ENCODE measurements around the gene RTEL1.

The RTEL1 gene

GRCh38 chr20:63731410-63731809, 73.3 kb downstream of the RTEL1 start:
- no peak for DNase-seq (ENCODE audit: low spot score)

GRCh38 chr20:63732118-63733095, 74.3 kb downstream of the RTEL1 start:
- DNase-seq (ENCODE audit: low spot score), result no peak
- no peak for TF ChIP-seq CTCF (IDR thresholded peaks at IDR 0.05; ENCODE audit: extremely low read depth, missing control alignments)

More at GRCh38 chr20:63731410-63731809, 73.3 kb downstream of the RTEL1 start:
- TF ChIP-seq CTCF (IDR thresholded peaks at IDR 0.05; ENCODE audit: extremely low read depth, missing control alignments), result no peak

DNA sequence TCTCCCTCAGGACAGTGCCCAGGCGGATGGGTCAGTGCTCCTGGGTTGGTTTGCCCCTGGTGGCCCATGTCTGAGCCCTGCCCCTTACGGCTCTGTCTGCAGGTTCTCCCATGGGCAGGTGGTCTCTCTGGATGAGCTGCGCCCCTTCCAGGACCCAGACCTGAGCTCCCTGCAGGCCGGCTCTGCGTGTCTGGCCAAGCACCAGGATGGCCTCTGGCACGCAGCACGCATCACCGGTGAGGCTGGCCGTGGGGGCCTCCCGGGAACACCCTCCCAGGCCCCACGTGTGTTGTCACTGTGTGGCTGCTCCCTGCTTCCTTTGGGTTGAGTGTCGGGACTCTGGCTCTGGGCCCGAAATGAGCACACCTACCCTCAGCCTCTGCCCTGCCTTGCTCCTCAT, 75.0 kb downstream of the RTEL1 start:
- TF ChIP-seq CTCF (IDR thresholded peaks at IDR 0.05; ENCODE audit: extremely low read depth, missing control alignments), result no peak
- no peak for DNase-seq (ENCODE audit: low spot score)

DNA sequence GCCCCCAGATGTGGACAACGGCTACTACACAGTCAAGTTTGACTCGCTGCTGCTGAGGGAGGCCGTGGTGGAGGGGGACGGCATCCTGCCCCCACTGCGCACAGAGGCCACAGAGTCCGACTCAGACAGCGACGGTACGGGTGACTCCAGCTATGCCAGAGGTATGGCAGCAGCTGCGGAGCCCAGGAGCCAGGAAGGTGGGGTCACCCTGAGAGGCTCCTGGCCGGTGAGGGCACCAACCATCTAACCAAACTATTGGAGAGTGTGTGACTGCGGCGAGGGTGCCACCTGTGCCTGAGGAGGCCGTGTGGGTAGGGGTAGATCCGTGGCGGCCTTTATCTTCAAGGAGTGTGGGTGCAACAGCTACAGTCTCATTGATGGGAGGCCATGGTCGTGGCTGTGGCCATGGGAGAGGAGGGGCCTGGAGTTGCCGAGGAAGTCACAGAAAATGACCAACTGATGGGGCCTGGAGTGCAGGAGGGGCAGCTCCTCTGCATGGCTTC, 75.5 kb downstream of the RTEL1 start:
- no peak for DNase-seq (ENCODE audit: low spot score)
- TF ChIP-seq CTCF (IDR thresholded peaks at IDR 0.05; ENCODE audit: extremely low read depth, missing control alignments), result no peak

DNA sequence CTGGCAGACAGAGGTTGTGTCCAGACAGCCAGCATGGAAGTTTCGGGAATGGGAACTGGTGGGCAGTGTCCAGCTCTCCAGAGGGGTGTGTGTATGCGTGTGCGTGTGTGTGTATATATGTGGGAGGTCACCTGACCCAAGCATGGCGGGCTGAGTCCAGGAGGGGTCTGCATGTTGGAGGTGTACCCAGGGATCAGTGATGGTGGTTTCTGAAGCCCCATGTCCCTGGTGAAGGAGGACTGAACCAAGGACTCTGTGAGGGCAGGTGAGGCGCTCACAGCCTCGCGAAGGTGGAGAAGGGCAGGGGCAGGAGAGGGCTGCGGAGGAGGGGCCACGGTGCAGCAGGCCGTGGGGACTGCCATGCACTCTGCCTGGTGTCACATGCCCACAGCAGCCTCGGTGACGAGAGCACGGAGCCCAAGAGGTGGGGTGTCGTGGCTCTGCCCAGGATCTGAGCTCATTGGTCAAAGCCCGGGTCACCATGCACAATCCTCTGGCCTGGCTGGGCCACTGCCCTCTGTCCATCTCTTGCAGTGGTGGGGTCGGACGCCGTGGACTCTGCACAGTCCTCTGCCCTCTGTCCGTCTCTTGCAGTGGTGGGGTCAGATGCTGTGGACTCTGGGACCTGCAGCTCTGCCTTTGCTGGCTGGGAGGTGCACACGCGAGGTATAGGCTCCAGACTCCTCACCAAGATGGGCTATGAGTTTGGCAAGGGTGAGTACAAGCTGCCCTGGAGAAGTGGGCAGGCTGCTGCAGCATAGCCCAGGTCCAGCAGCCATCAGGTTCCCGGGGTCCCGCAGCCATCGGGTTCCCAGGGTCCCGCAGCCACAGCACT, 76.2 kb downstream of the RTEL1 start:
- no peak for TF ChIP-seq CTCF (IDR thresholded peaks at IDR 0.05; ENCODE audit: extremely low read depth, missing control alignments)
- DNase-seq (ENCODE audit: low spot score), result peak; percentile 22

DNA sequence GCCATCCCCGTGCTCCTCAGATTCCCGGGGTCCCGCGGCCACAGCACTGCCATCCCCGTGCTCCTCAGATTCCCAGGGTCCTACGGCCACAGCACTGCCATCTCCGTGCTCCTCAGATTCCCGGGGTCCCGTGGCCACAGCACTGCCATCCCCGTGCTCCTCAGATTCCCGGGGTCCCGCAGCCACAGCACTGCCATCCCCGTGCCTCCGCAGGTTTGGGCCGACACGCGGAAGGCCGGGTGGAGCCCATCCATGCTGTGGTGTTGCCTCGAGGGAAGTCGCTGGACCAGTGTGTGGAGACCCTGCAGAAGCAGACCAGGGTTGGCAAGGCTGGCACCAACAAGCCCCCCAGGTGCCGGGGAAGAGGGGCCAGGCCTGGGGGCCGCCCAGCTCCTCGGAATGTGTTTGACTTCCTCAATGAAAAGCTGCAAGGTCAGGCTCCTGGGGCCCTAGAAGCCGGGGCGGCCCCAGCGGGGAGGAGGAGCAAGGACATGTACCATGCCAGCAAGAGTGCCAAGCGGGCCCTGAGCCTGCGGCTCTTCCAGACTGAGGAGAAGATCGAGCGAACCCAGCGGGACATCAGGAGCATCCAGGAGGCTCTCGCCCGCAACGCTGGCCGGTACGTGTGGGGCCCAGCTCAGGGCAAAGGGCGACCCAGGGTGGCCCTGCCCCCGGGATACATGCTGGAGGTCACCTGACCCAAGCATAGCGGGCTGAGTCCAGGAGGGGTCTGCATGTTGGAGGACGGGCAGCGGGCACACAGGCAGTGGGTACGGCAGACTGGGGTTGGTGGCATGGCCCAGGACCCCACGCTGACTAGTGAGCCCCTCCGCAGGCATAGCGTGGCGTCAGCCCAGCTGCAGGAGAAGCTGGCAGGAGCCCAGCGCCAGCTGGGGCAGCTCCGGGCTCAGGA, 77.1 kb downstream of the RTEL1 start:
- no peak for TF ChIP-seq CTCF (IDR thresholded peaks at IDR 0.05; ENCODE audit: extremely low read depth, missing control alignments)
- DNase-seq (ENCODE audit: low spot score), result no peak
